GM23338 (cell line): ENCODE data around the gene FAM241B. TPM values are rescaled to one million over a fixed set of nuclear protein-coding genes. Genes with fewer than 3 reads are reported as not detected.

Experiments
- ATAC-seq: fragments of 200-7000 bp; cut with Tn5 transposase; 3 replicates; pipeline ENCODE4 v1.9.1; 2020
- DNase-seq: peaks from one replicate; pipeline ENCODE4 v3.0.0-alpha.2; 2015; ENCODE audit warnings: low spot score
- H2AFZ ChIP-seq: fragments of 200-600 bp; sonication (generic); 2 replicates; pipeline ENCODE4 v1.8.0; 2016; ENCODE audit warnings: antibody characterized with exemption, mild to moderate bottlenecking, moderate library complexity
- H3F3A ChIP-seq: fragments of 200-600 bp; sonication (generic); replicated peaks from 2 replicates; pipeline ENCODE4 v1.8.0; 2017; ENCODE audit warnings: antibody characterized with exemption, mixed run types, low read depth
- H3K27ac ChIP-seq: fragments of 200-600 bp; sonication (generic); 2 replicates; pipeline ENCODE4 v1.6.1; 2016; ENCODE audit warnings: low read depth
- H3K27me3 ChIP-seq: fragments of 200-600 bp; sonication (generic); 2 replicates; pipeline ENCODE4 v1.8.0; 2016; ENCODE audit warnings: mild to moderate bottlenecking, mixed run types, moderate library complexity; ENCODE audit not compliant: insufficient read depth
- H3K36me3 ChIP-seq: fragments of 200-600 bp; sonication (generic); 2 replicates; pipeline ENCODE4 v1.8.0; 2016; ENCODE audit warnings: mild to moderate bottlenecking; ENCODE audit not compliant: insufficient read depth
- H3K4me1 ChIP-seq: fragments of 200-600 bp; sonication (generic); 2 replicates; pipeline ENCODE4 v1.8.0; 2016; ENCODE audit warnings: mild to moderate bottlenecking, moderate library complexity; ENCODE audit not compliant: insufficient read depth
- H3K4me2 ChIP-seq: fragments of 200-600 bp; sonication (generic); 2 replicates; pipeline ENCODE4 v1.7.1; 2017; ENCODE audit warnings: mixed run types
- H3K4me3 ChIP-seq: fragments of 200-600 bp; sonication (generic); 2 replicates; pipeline ENCODE4 v1.6.1; 2016; ENCODE audit warnings: mixed run types
- H3K79me2 ChIP-seq: fragments of 200-600 bp; sonication (generic); replicated peaks from 2 replicates; pipeline ENCODE4 v1.8.0; 2017; ENCODE audit warnings: mild to moderate bottlenecking; ENCODE audit not compliant: insufficient read depth
- H3K9me2 ChIP-seq: fragments of 200-600 bp; sonication (generic); 2 replicates; pipeline ENCODE4 v1.8.0; 2017; ENCODE audit not compliant: insufficient read depth
- H4K20me1 ChIP-seq: fragments of 200-600 bp; sonication (generic); replicated peaks from 2 replicates; pipeline ENCODE4 v1.8.0; 2017; ENCODE audit warnings: mild to moderate bottlenecking; ENCODE audit not compliant: insufficient read depth
- H3K27ac Mint-ChIP-seq: 2 replicates; pipeline ENCODE4 v1.8.0; 2020; ENCODE audit warnings: inconsistent platforms, mild to moderate bottlenecking, moderate library complexity, mixed read lengths
- H3K27me3 Mint-ChIP-seq: 3 replicates; pipeline ENCODE4 v1.8.0; 2022; ENCODE audit warnings: low read depth, mild to moderate bottlenecking, moderate library complexity, mixed read lengths, inconsistent platforms; ENCODE audit not compliant: insufficient read depth, poor library complexity
- H3K36me3 Mint-ChIP-seq: 3 replicates; pipeline ENCODE4 v1.8.0; 2021; ENCODE audit warnings: low read depth, mild to moderate bottlenecking, inconsistent platforms, moderate library complexity, mixed read lengths
- H3K4me1 Mint-ChIP-seq: 3 replicates; pipeline ENCODE4 v1.8.0; 2020; ENCODE audit warnings: mild to moderate bottlenecking, inconsistent platforms, mixed read lengths
- H3K4me3 Mint-ChIP-seq: 3 replicates; pipeline ENCODE4 v1.8.0; 2021; ENCODE audit warnings: moderate library complexity, mild to moderate bottlenecking, inconsistent platforms, mixed read lengths
- H3K9me3 Mint-ChIP-seq: 3 replicates; pipeline ENCODE4 v1.8.0; 2020; ENCODE audit warnings: moderate library complexity, mild to moderate bottlenecking, inconsistent platforms, mixed read lengths
- NANOG ChIP-seq: IDR thresholded peaks from 2 replicates; pipeline ENCODE4 v1.6.1; 2016; ENCODE audit warnings: antibody characterized with exemption, borderline replicate concordance
- POLR2AphosphoS5 ChIP-seq: IDR thresholded peaks from 2 replicates; pipeline ENCODE4 v1.6.1; 2016; ENCODE audit warnings: antibody characterized with exemption, low read depth
- ZNF114 ChIP-seq: fragments of 250-450 bp; sonication (Bioruptor Pico); IDR thresholded peaks from 2 replicates; pipeline ENCODE4 v1.5.0; 2020; ENCODE audit warnings: mild to moderate bottlenecking, moderate library complexity
- polyA plus RNA-seq: library from polyadenylated mRNA; unstranded; fragments of >200 nt; fragmentation: Nextera tagmentation; extraction: Ambion mirVana; gene quantifications from 2 replicates; pipeline ENCODE4 v1.2.1, GENCODE V29; 2016
- total RNA-seq: library from RNA; depleted of rRNA; stranded (reverse); fragments of >200 nt; shearing (Covaris generic); gene quantifications from 2 replicates; pipeline ENCODE4 v1.2.3, GENCODE V29; 2014
- TF ChIP-seq, protein P1 (sequence below): IDR thresholded peaks from one replicate; pipeline ENCODE4 v1.6.1; 2018; ENCODE audit warnings: antibody characterized with exemption; ENCODE audit not compliant: unreplicated experiment
- TF ChIP-seq, protein P2 (sequence below): IDR thresholded peaks from 2 replicates; pipeline ENCODE4 v1.6.1; 2016; ENCODE audit warnings: antibody characterized with exemption
- TF ChIP-seq, protein P3 (sequence below), 2 experiments: fragments of 200-600 bp in 1 of 2; sonication (generic) in 1 of 2; conservative IDR thresholded peaks; 2 replicates each; pipeline versions ENCODE4 v1.5.1 to v1.6.1; 2016 to 2017; ENCODE audit warnings: antibody characterized with exemption in 2 of 2, low read depth in 2 of 2, mild to moderate bottlenecking in 2 of 2, moderate library complexity in 1 of 2

FAM241B gene
- total and polyA plus RNA-seq, 2 experiments from 2014 or later: 6.7 to 28.3 TPM

DNA sequence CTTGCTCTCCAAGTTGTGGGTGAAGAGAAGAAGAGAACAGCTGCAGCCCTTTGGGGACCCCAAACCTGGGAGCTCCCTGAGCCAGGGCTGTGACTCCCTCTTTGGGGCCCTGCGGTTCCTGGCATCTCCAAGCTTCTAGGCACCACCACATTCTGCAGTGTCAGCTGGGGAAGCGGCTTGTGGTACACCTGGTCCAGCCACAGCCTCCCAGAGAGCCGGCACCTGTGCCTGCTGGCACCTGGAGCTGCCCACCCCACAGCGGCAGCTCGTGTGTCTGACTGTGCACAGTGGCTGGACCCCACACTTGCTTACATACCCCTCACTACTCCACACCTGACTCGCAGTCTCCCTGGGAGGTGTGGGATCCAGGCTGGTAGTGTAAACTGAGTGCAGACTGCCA is 23.5 kb downstream of the FAM241B start (continued):
- TF ChIP-seq, protein P1, sequence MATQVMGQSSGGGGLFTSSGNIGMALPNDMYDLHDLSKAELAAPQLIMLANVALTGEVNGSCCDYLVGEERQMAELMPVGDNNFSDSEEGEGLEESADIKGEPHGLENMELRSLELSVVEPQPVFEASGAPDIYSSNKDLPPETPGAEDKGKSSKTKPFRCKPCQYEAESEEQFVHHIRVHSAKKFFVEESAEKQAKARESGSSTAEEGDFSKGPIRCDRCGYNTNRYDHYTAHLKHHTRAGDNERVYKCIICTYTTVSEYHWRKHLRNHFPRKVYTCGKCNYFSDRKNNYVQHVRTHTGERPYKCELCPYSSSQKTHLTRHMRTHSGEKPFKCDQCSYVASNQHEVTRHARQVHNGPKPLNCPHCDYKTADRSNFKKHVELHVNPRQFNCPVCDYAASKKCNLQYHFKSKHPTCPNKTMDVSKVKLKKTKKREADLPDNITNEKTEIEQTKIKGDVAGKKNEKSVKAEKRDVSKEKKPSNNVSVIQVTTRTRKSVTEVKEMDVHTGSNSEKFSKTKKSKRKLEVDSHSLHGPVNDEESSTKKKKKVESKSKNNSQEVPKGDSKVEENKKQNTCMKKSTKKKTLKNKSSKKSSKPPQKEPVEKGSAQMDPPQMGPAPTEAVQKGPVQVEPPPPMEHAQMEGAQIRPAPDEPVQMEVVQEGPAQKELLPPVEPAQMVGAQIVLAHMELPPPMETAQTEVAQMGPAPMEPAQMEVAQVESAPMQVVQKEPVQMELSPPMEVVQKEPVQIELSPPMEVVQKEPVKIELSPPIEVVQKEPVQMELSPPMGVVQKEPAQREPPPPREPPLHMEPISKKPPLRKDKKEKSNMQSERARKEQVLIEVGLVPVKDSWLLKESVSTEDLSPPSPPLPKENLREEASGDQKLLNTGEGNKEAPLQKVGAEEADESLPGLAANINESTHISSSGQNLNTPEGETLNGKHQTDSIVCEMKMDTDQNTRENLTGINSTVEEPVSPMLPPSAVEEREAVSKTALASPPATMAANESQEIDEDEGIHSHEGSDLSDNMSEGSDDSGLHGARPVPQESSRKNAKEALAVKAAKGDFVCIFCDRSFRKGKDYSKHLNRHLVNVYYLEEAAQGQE: no peak
- TF ChIP-seq, protein P2, sequence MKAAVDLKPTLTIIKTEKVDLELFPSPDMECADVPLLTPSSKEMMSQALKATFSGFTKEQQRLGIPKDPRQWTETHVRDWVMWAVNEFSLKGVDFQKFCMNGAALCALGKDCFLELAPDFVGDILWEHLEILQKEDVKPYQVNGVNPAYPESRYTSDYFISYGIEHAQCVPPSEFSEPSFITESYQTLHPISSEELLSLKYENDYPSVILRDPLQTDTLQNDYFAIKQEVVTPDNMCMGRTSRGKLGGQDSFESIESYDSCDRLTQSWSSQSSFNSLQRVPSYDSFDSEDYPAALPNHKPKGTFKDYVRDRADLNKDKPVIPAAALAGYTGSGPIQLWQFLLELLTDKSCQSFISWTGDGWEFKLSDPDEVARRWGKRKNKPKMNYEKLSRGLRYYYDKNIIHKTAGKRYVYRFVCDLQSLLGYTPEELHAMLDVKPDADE: no peak
- TF ChIP-seq NANOG (no peak), ZNF114 (CRISPR knock-in tag) (no peak), POLR2AphosphoS5 (no peak)

DNA sequence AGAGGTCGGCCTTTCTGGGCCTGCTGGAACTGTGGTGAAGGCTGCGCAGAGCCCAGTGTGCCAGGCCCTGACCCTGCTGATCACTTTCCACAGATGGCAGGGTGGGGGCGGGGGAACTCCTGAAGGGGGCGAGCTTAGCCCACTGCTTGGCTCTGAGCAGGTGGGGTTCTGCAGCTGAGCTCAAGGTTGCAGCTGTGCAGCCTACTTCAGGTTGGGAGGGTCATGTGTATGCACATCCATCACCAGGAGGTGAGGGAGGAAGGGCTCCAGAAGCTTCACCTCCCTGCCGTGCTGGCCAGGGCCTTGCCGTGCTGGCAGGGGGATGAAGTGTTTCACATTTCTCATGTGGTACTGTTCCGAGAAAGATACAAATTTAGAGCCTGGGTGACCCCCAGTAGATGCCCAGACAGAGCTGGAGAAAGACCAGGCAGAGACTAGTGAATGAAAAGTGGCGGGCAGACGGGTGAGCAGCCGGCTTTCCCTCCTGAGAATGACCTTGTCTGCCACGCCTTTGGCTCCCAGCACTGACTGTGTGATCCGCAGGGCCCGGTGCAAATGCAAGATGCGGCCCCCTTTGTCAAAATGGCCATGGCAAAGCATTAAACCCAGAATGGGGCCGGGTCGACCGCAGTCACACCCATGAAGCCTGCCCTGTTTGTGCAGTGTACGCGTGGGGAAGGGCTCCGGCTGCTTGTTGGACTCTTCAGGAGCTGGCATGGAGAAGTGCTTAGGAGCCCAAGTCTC is 25.2 kb downstream of the FAM241B start:
- Mint-ChIP-seq H3K4me1 (peaks cover 25% of the 10 kb centered on the region), H3K9me3 (peaks cover 9% of the 10 kb centered on the region), H3K4me3 (no peak overlapping the region; the same call in 2 of the 3 replicates), H3K27ac (no peak overlapping the region), H3K36me3 (no peaks in the 10 kb centered on the region), H3K27me3 (peaks cover 12% of the 10 kb centered on the region)
- Histone ChIP-seq H2AFZ (peak overlapping the region; percentile 90), H3K9me2 (no peaks in the 10 kb centered on the region), H3K27ac (no peak overlapping the region), H3K36me3 (no peaks in the 10 kb centered on the region), H3K4me2 (0 out of 2 replicates have a peak overlapping the region, but pooled peaks have one; percentile 19), H3F3A (no peaks in the 10 kb centered on the region), H3K79me2 (no peaks in the 10 kb centered on the region), H3K4me3 (no peak overlapping the region), H3K27me3 (no peaks in the 10 kb centered on the region), H4K20me1 (no peaks in the 10 kb centered on the region), H3K4me1 (no peaks in the 10 kb centered on the region; the same call in 1 of the 2 replicates)
- TF ChIP-seq, protein P3, sequence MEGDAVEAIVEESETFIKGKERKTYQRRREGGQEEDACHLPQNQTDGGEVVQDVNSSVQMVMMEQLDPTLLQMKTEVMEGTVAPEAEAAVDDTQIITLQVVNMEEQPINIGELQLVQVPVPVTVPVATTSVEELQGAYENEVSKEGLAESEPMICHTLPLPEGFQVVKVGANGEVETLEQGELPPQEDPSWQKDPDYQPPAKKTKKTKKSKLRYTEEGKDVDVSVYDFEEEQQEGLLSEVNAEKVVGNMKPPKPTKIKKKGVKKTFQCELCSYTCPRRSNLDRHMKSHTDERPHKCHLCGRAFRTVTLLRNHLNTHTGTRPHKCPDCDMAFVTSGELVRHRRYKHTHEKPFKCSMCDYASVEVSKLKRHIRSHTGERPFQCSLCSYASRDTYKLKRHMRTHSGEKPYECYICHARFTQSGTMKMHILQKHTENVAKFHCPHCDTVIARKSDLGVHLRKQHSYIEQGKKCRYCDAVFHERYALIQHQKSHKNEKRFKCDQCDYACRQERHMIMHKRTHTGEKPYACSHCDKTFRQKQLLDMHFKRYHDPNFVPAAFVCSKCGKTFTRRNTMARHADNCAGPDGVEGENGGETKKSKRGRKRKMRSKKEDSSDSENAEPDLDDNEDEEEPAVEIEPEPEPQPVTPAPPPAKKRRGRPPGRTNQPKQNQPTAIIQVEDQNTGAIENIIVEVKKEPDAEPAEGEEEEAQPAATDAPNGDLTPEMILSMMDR (conservative IDR thresholded peaks at IDR 0.05; ENCODE audit: low read depth in 2 of 2): peak in 1 of 2 experiments; percentile 53; a peak in 2 of 4 replicates
- no peak for TF ChIP-seq ZNF114 (CRISPR knock-in tag)
- ATAC-seq: peak; percentile 21
- no peak for DNase-seq
